NCI-H345 treated with DMSO at 0.1 percent for 48 hours (cell line): ENCODE results near the gene GRM5.

Source experiments
- DNase-seq: peaks from one replicate; lab custom pipeline; 2025; ENCODE audit not compliant: unreplicated experiment; lab: John Stamatoyannopoulos, UW

The GRM5 gene

GRCh38 chr11:88620568-88621130 lies 445.1 kb downstream of the GRM5 start:
- no peak for DNase-seq

GRCh38 chr11:88619656-88620385 lies 446.0 kb downstream of the GRM5 start:
- DNase-seq, result no peak

GRCh38 chr11:88619071-88619425 lies 446.7 kb downstream of the GRM5 start:
- no peak for DNase-seq

- DNase-seq, result no peak
Measured at GRCh38 chr11:88618327-88619070, 447.3 kb downstream of the GRM5 start.

- no peak for DNase-seq
Measured at GRCh38 chr11:88617226-88617625, 448.6 kb downstream of the GRM5 start.

GRCh38 chr11:88604260-88604659 lies 461.5 kb downstream of the GRM5 start:
- no peak for DNase-seq

GRCh38 chr11:88603091-88603867 lies 462.5 kb downstream of the GRM5 start:
- no peak for DNase-seq

- DNase-seq, result no peak
Measured at GRCh38 chr11:88597387-88597786, 468.4 kb downstream of the GRM5 start.

- DNase-seq, result no peak
Measured at GRCh38 chr11:88596786-88597185, 469.0 kb downstream of the GRM5 start.

- no peak for DNase-seq
Measured at GRCh38 chr11:88594274-88594950, 471.4 kb downstream of the GRM5 start.

GRCh38 chr11:88590361-88590760 lies 475.4 kb downstream of the GRM5 start:
- DNase-seq, result no peak

GRCh38 chr11:88583251-88583650 lies 482.5 kb downstream of the GRM5 start:
- DNase-seq, result no peak

GRCh38 chr11:88579466-88579865 lies 486.3 kb downstream of the GRM5 start:
- DNase-seq, result no peak

- DNase-seq, result no peak
Measured at GRCh38 chr11:88576741-88577140, 489.0 kb downstream of the GRM5 start.

- no peak for DNase-seq
Measured at GRCh38 chr11:88575916-88576315, 489.9 kb downstream of the GRM5 start.

GRCh38 chr11:88569342-88569741 lies 496.4 kb downstream of the GRM5 start:
- no peak for DNase-seq

- DNase-seq, result no peak
Measured at GRCh38 chr11:88555829-88556202, 510.0 kb downstream of the GRM5 start.

GRCh38 chr11:88555018-88555828 lies 510.6 kb downstream of the GRM5 start:
- no peak for DNase-seq

- DNase-seq, result no peak
Measured at GRCh38 chr11:88553204-88553603, 512.6 kb downstream of the GRM5 start.

GRCh38 chr11:88552379-88553062 lies 513.3 kb downstream of the GRM5 start:
- no peak for DNase-seq
